ENCODE data around the gene NAALADL2.

The NAALADL2 gene

DNA sequence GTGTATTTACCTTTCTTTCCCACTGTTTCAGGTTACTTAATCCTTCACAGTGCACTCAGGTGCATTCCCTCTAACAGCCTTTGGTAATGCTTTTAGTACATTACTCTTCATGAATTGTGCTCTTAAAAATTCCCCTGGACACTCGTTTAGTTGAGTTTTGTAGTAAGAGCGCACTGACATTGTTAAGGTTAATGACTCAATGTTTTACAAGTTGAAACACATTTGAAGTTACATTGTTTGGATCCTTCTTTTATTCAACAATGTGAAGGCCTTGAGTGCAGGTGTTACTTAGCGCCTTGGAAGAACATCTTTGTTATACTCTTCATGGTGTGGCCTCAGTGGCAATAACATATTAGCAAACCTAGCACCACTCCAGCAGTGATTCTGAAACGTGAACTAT, 739.6 kb downstream of the NAALADL2 start:
- no peaks in the 10 kb centered on the region for H3K27me3 ChIP-seq (ENCODE audit: low read length)

GRCh38 chr3:175601521-175601920, 742.4 kb downstream of the NAALADL2 start:
- H3K27me3 ChIP-seq (ENCODE audit: low read length) = no peaks in the 10 kb centered on the region
- no peaks in the 10 kb centered on the region for H3F3A ChIP-seq (ENCODE audit: insufficient read depth)
- no peak overlapping the region for H3K4me3 ChIP-seq (ENCODE audit: insufficient read depth, low read length, poor library complexity, severe bottlenecking)
- H3K9me2 ChIP-seq (replicated peaks; ENCODE audit: insufficient read depth, low read length) = no peaks in the 10 kb centered on the region
- H2AFZ ChIP-seq (ENCODE audit: low read depth, low read length, severe bottlenecking) = no peak overlapping the region
- H3K36me3 ChIP-seq (ENCODE audit: low read length) = no peaks in the 10 kb centered on the region
- no peaks in the 10 kb centered on the region for H4K20me1 ChIP-seq (ENCODE audit: low read depth, low read length)
- H3K27ac ChIP-seq (ENCODE audit: low read depth, low read length) = no peak overlapping the region
- no peaks in the 10 kb centered on the region for H3K9me3 ChIP-seq (ENCODE audit: insufficient read depth, low read length)
- TF ChIP-seq EZH2phosphoT487 (conservative IDR thresholded peaks at IDR 0.05; ENCODE audit: low read length) (no peak), CTCF (IDR thresholded peaks at IDR 0.05; ENCODE audit: insufficient read depth, low read length, poor library complexity, severe bottlenecking) (no peak)
- H3K9ac ChIP-seq (ENCODE audit: low read length) = no peak overlapping the region
- H3K4me2 ChIP-seq (ENCODE audit: low read depth, low read length, poor library complexity, severe bottlenecking) = no peak overlapping the region
- H3K79me2 ChIP-seq (ENCODE audit: insufficient read depth, low read length) = no peaks in the 10 kb centered on the region

More for the DNA sequence above, 739.6 kb downstream of the NAALADL2 start:
- no peaks in the 10 kb centered on the region for H3K9me3 ChIP-seq (ENCODE audit: insufficient read depth, low read length)
- H3K27ac ChIP-seq (ENCODE audit: low read depth, low read length) = no peak overlapping the region
- no peaks in the 10 kb centered on the region for H3F3A ChIP-seq (ENCODE audit: insufficient read depth)
- H2AFZ ChIP-seq (ENCODE audit: low read depth, low read length, severe bottlenecking) = no peak overlapping the region
- H3K36me3 ChIP-seq (ENCODE audit: low read length) = no peaks in the 10 kb centered on the region
- H3K4me3 ChIP-seq (ENCODE audit: insufficient read depth, low read length, poor library complexity, severe bottlenecking) = no peak overlapping the region
- no peaks in the 10 kb centered on the region for H4K20me1 ChIP-seq (ENCODE audit: low read depth, low read length)
- H3K9ac ChIP-seq (ENCODE audit: low read length) = no peak overlapping the region
- no peaks in the 10 kb centered on the region for H3K9me2 ChIP-seq (replicated peaks; ENCODE audit: insufficient read depth, low read length)
- H3K4me2 ChIP-seq (ENCODE audit: low read depth, low read length, poor library complexity, severe bottlenecking) = no peak overlapping the region
- no peak for TF ChIP-seq EZH2phosphoT487 (conservative IDR thresholded peaks at IDR 0.05; ENCODE audit: low read length)
- TF ChIP-seq CTCF (IDR thresholded peaks at IDR 0.05; ENCODE audit: insufficient read depth, low read length, poor library complexity, severe bottlenecking) = no peak
- H3K79me2 ChIP-seq (ENCODE audit: insufficient read depth, low read length) = no peaks in the 10 kb centered on the region

- Histone ChIP-seq H3K9me3 (ENCODE audit: insufficient read depth, low read length) (no peaks in the 10 kb centered on the region), H3K9me2 (replicated peaks; ENCODE audit: insufficient read depth, low read length) (no peaks in the 10 kb centered on the region), H3K79me2 (ENCODE audit: insufficient read depth, low read length) (no peaks in the 10 kb centered on the region), H3K36me3 (ENCODE audit: low read length) (no peaks in the 10 kb centered on the region), H3K27ac (ENCODE audit: low read depth, low read length) (no peak overlapping the region), H3K27me3 (ENCODE audit: low read length) (no peaks in the 10 kb centered on the region), H3F3A (ENCODE audit: insufficient read depth) (no peaks in the 10 kb centered on the region), H3K4me3 (ENCODE audit: insufficient read depth, low read length, poor library complexity, severe bottlenecking) (no peak overlapping the region), H4K20me1 (ENCODE audit: low read depth, low read length) (no peaks in the 10 kb centered on the region), H2AFZ (ENCODE audit: low read depth, low read length, severe bottlenecking) (no peak overlapping the region), H3K4me2 (ENCODE audit: low read depth, low read length, poor library complexity, severe bottlenecking) (no peak overlapping the region), H3K9ac (ENCODE audit: low read length) (no peak overlapping the region)
- TF ChIP-seq EZH2phosphoT487 (conservative IDR thresholded peaks at IDR 0.05; ENCODE audit: low read length) (no peak), CTCF (IDR thresholded peaks at IDR 0.05; ENCODE audit: insufficient read depth, low read length, poor library complexity, severe bottlenecking) (no peak)
Observed at GRCh38 chr3:175605851-175606250, 746.7 kb downstream of the NAALADL2 start.
